ENCODE results near the gene URM1. TPM values are rescaled to one million over a fixed set of nuclear protein-coding genes. Genes with fewer than 3 reads are reported as not detected.

URM1 gene
- polyA plus RNA-seq, 2 of the 4 experiments (the other 2 are of a cell fraction), result 43.6 to 50.6 TPM

DNA sequence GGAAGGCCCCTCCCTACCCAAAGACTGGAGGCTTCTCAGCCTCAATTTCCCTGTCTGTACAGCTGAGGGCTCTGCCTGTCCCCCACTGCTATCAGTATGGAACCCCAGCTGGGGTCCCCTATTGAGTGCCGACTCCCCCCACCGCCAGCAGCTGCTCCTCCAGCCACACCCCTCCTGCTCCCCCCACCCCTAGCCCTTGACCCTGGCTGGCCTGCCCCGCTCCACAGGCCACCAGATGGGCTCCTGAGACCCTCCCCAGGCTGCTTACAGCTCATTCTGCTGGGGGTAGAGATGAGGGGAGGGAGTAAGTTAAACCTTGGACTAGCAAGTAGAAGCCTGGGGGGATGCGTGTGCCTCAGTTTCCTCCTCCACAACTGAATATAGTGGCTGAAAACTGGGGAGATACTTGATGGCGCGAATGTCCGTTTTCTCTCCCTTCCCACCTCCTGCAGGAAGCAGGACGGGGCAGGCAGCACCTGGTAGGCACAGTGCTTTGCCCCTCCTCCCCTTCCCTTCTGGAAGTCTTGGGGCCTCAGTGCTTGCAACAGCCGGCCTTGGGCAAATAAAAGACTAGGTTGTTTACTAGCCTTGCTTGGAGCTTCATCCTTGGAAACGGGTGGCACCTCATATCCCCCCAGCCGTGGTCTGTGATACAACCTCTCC lies 19.1 kb downstream of the URM1 start:
- Histone ChIP-seq H3K9me3 (no peaks in the 10 kb centered on the region), H3K4me1 (no peaks in the 10 kb centered on the region), H3K4me2 (no peak overlapping the region), H3K27ac (no peak overlapping the region), H3K4me3 (no peak overlapping the region)
- ATAC-seq, result no peak
- ChIA-PET POLR2A (interaction anchor here (1.0 kb wide), 1 partner anchor 30 kb away, joined by 4 read pairs; no protein-coding TSS in a partner anchor), CTCF (interaction anchor here (1.1 to 3.4 kb wide), 5 partner anchors 12 to 273 kb away, joined by 3 to 16 read pairs (median 4); no protein-coding TSS in a partner anchor)
- no peak for DNase-seq (ENCODE audit: low read depth in 1 of 2, low spot score in 1 of 2)
- TF ChIP-seq ESRRA (IDR thresholded peaks at IDR 0.05; ENCODE audit: borderline replicate concordance, low read length), result no peak
- TF ChIP-seq RFX5 (IDR thresholded peaks at IDR 0.05), result no peak
- TF ChIP-seq RARB (CRISPR knock-in tag; IDR thresholded peaks at IDR 0.05), result no peak
- TF ChIP-seq SREBF2 (IDR thresholded peaks at IDR 0.05), result no peak
- TF ChIP-seq FOSL2 (IDR thresholded peaks at IDR 0.05), result no peak
- no peak for TF ChIP-seq FOSL2 (CRISPR knock-in tag; IDR thresholded peaks at IDR 0.05)
- TF ChIP-seq, protein P1, sequence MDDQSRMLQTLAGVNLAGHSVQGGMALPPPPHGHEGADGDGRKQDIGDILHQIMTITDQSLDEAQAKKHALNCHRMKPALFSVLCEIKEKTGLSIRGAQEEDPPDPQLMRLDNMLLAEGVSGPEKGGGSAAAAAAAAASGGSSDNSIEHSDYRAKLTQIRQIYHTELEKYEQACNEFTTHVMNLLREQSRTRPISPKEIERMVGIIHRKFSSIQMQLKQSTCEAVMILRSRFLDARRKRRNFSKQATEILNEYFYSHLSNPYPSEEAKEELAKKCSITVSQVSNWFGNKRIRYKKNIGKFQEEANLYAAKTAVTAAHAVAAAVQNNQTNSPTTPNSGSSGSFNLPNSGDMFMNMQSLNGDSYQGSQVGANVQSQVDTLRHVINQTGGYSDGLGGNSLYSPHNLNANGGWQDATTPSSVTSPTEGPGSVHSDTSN (IDR thresholded peaks at IDR 0.05), result no peak
- TF ChIP-seq ZC3H11A (IDR thresholded peaks at IDR 0.05), result no peak
- no peak for TF ChIP-seq POLR2A (IDR thresholded peaks at IDR 0.05; ENCODE audit: low read length)
- no peak for TF ChIP-seq MAFK (IDR thresholded peaks at IDR 0.05; ENCODE audit: partially characterized antibody)
- TF ChIP-seq, protein P2, sequence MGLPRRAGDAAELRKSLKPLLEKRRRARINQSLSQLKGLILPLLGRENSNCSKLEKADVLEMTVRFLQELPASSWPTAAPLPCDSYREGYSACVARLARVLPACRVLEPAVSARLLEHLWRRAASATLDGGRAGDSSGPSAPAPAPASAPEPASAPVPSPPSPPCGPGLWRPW (IDR thresholded peaks at IDR 0.05), result no peak
- WGBS (ENCODE audit: missing lambda C conversion rate), result 88% methylated on average over 9 of the region's 11 CpGs
- no peak for FAIRE-seq

DNA sequence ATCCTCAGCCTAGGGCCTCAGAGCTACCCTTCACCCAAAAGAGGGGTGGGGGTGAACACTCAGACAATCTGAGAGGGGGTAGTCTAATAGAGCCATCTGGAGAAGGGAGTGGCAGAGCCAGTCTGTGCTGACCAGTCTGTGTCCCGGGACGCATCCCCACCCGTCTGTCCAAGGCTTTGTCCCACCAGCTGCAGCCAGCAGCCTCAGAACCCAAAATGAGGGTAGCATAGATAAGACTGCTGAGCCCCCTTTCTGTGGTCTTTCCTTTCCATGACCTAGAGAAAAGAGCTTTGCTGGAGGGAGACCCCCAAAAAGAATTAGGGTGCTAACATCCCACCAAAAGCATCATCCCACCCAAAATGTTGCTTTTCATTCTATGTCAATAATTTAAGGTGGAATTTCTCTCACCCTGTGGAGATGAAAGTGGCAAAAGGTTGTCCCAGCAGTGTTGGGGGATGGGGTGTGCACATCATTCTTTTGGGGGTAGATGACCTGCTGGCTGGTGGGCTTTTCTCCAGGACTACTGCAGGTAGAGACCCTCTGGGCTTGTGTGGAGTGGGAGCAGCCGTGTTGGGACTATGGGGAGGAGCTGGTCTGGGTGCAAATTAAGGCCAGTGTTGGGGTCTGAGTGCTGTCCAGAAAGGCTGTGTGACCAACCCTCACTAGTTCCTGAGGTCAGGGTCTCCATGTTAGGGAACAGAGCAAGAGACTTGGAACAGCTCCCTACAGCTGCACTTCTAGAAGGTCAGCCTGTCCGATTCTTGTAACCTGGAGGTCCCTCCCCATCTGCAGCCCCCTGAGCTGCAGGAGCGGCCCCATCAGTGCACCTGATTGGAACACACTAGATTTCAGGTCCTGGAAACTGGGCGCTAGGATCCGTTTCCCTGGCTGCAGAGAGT lies 19.9 kb downstream of the URM1 start:
- CTCF ChIA-PET, result interaction anchor here (1.1 to 1.7 kb wide), 6 partner anchors 13 to 273 kb away, joined by 3 to 5 read pairs (median 4); partner anchors contain the start of gene CERCAM
- POLR2A ChIA-PET, result no interaction called here
- 88% methylated on average over 8 of the region's 8 CpGs for WGBS (ENCODE audit: missing lambda C conversion rate)
- no peak for TF ChIP-seq FOSB (CRISPR knock-in tag; IDR thresholded peaks at IDR 0.05)
- TF ChIP-seq, protein P3, sequence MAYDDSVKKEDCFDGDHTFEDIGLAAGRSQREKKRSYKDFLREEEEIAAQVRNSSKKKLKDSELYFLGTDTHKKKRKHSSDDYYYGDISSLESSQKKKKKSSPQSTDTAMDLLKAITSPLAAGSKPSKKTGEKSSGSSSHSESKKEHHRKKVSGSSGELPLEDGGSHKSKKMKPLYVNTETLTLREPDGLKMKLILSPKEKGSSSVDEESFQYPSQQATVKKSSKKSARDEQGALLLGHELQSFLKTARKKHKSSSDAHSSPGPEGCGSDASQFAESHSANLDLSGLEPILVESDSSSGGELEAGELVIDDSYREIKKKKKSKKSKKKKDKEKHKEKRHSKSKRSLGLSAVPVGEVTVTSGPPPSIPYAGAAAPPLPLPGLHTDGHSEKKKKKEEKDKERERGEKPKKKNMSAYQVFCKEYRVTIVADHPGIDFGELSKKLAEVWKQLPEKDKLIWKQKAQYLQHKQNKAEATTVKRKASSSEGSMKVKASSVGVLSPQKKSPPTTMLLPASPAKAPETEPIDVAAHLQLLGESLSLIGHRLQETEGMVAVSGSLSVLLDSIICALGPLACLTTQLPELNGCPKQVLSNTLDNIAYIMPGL (CRISPR knock-in tag; IDR thresholded peaks at IDR 0.05; ENCODE audit: borderline replicate concordance), result no peak
- TF ChIP-seq EHMT2 (IDR thresholded peaks at IDR 0.05; ENCODE audit: low read depth), result no peak
- TF ChIP-seq RFX5 (IDR thresholded peaks at IDR 0.05), result no peak
- TF ChIP-seq ESRRA (IDR thresholded peaks at IDR 0.05; ENCODE audit: borderline replicate concordance, low read length), result no peak
- no peak for TF ChIP-seq CBX2 (IDR thresholded peaks at IDR 0.05; ENCODE audit: borderline replicate concordance, low read depth)
- TF ChIP-seq, protein P4, sequence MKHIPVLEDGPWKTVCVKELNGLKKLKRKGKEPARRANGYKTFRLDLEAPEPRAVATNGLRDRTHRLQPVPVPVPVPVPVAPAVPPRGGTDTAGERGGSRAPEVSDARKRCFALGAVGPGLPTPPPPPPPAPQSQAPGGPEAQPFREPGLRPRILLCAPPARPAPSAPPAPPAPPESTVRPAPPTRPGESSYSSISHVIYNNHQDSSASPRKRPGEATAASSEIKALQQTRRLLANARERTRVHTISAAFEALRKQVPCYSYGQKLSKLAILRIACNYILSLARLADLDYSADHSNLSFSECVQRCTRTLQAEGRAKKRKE (CRISPR knock-in tag; IDR thresholded peaks at IDR 0.05; ENCODE audit: low read depth), result no peak
- TF ChIP-seq EP300 (IDR thresholded peaks at IDR 0.05), result no peak
- TF ChIP-seq, protein P5, sequence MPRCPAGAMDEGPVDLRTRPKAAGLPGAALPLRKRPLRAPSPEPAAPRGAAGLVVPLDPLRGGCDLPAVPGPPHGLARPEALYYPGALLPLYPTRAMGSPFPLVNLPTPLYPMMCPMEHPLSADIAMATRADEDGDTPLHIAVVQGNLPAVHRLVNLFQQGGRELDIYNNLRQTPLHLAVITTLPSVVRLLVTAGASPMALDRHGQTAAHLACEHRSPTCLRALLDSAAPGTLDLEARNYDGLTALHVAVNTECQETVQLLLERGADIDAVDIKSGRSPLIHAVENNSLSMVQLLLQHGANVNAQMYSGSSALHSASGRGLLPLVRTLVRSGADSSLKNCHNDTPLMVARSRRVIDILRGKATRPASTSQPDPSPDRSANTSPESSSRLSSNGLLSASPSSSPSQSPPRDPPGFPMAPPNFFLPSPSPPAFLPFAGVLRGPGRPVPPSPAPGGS (IDR thresholded peaks at IDR 0.05), result no peak
- TF ChIP-seq NFE2L2 (conservative IDR thresholded peaks at IDR 0.05; ENCODE audit: low read length), result no peak
- TF ChIP-seq, protein P6, sequence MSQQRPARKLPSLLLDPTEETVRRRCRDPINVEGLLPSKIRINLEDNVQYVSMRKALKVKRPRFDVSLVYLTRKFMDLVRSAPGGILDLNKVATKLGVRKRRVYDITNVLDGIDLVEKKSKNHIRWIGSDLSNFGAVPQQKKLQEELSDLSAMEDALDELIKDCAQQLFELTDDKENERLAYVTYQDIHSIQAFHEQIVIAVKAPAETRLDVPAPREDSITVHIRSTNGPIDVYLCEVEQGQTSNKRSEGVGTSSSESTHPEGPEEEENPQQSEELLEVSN (IDR thresholded peaks at IDR 0.05; ENCODE audit: borderline replicate concordance, low read depth), result no peak
- TF ChIP-seq POLR2AphosphoS2 (conservative IDR thresholded peaks at IDR 0.05; ENCODE audit: low read length), result no peak
- TF ChIP-seq CEBPB (IDR thresholded peaks at IDR 0.05), result no peak
- no peak for TF ChIP-seq NPAS2 (CRISPR knock-in tag; IDR thresholded peaks at IDR 0.05; ENCODE audit: borderline replicate concordance)
- no peak for TF ChIP-seq BHLHE40 (IDR thresholded peaks at IDR 0.05; ENCODE audit: low read depth, low read length)
- TF ChIP-seq EHF (CRISPR knock-in tag; IDR thresholded peaks at IDR 0.05), result no peak
- TF ChIP-seq POLR2A (IDR thresholded peaks at IDR 0.05; ENCODE audit: low read length), result no peak
- no peak for TF ChIP-seq MAZ (IDR thresholded peaks at IDR 0.05; ENCODE audit: borderline replicate concordance, low read depth, low read length)
- TF ChIP-seq CBX8 (IDR thresholded peaks at IDR 0.05), result no peak
- no peak for TF ChIP-seq HOXA7 (CRISPR knock-in tag; IDR thresholded peaks at IDR 0.05)
- ATAC-seq (no peak), FAIRE-seq (no peak), DNase-seq (ENCODE audit: low read depth in 1 of 2, low spot score in 1 of 2) (no peak)
- Histone ChIP-seq H3K9me3 (no peaks in the 10 kb centered on the region), H3K4me3 (no peak overlapping the region), H3K27ac (no peak overlapping the region), H3K4me1 (no peaks in the 10 kb centered on the region), H3K4me2 (no peak overlapping the region)

Measured in A549 (cell line).